Duodenal mucosa (tissue), 2 donors: ENCODE measurements around the gene CDC42BPB.
A peak's percentile ranks its signal among the peaks of the same experiment; 100 is the strongest.

Experiments
- H3K27ac ChIP-seq: one replicate; pipeline ENCODE4 v1.7.0; 2013; ENCODE audit warnings: low read depth, low read length
- H3K27me3 ChIP-seq, 2 donors: one replicate each; pipeline ENCODE4 v1.7.0; 2013; ENCODE audit warnings: low read length in 2 of 2, control low read depth in 1 of 2; ENCODE audit not compliant: insufficient read depth in 2 of 2, control insufficient read depth in 1 of 2
- H3K36me3 ChIP-seq, 2 donors: one replicate each; pipeline ENCODE4 v1.7.0; 2013; ENCODE audit warnings: low read length in 2 of 2, control low read depth in 1 of 2; ENCODE audit not compliant: insufficient read depth in 2 of 2, control insufficient read depth in 1 of 2
- H3K4me1 ChIP-seq, 2 donors: one replicate each; pipeline ENCODE4 v1.7.0; 2013; ENCODE audit warnings: low read length in 2 of 2, control low read depth in 1 of 2; ENCODE audit not compliant: insufficient read depth in 2 of 2, control insufficient read depth in 1 of 2
- H3K4me3 ChIP-seq, 2 donors: one replicate each; pipeline ENCODE4 v1.7.0; 2013; ENCODE audit warnings: low read length in 2 of 2, low read depth in 1 of 2
- H3K9ac ChIP-seq, 2 donors: one replicate each; pipeline ENCODE4 v1.7.0; 2013; ENCODE audit warnings: low read length in 2 of 2, low read depth in 1 of 2
- H3K9me3 ChIP-seq, 2 donors: one replicate each; pipeline ENCODE4 v1.7.0; 2013; ENCODE audit warnings: low read length in 2 of 2, control low read depth in 1 of 2; ENCODE audit not compliant: control insufficient read depth in 1 of 2

Gene CDC42BPB

DNA sequence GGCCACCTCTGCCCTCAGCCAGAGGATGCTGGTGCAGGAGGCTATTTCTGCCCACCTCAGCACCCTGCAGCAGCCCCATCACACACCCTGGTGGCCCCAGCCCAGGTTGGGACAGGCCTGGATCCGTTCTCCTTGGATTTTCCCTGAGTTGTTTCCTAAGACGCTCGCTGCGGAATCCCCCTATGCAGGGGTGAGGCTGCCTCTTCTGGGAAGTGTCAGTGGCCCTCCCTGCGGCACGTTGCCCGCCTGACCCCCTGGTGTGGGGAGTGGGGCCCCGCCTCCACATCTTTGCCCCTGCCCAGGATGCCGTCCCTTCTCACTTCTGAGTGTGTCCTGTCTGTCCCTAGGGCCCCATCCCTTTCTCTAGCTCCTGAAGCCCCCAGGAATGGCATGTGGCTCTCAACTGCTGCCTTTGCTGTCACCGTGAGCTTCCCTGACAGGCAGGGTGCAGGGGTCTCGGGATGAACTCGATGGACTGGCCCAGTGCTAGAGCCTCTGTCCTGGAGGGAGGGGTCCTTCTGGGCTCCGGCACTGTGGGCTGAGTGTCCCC lies 36.6 kb upstream of the CDC42BPB start:
- Histone ChIP-seq H3K4me3 (peak overlapping the region; percentile 54 to 73), H3K27me3 (no peaks in the 10 kb centered on the region), H3K9ac (peak overlapping the region; percentile 50 to 72), H3K36me3 (no peaks in the 10 kb centered on the region), H3K9me3 (no peaks in the 10 kb centered on the region), H3K4me1 (peaks cover 31 to 42% of the 10 kb centered on the region in 2 donors), H3K27ac (peak overlapping the region; percentile 58)

DNA sequence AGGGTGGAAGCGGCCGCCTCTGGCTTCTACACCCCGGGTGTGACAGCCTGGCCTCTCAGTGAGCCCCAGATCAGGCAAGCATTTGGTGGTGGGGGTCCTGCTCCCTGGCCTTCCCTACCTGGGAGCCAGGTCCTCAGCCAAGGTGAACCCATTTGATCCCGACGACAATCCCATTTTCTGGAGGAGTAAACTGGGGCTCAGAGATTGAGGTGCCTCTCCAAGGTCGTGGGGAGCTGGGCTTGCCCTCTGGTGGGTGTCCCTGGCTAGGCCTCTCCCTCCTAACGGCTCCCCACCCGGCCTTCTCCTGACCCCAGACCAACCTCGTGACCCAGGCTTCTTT lies 34.5 kb upstream of the CDC42BPB start:
- no peak overlapping the region for H3K27ac ChIP-seq

DNA sequence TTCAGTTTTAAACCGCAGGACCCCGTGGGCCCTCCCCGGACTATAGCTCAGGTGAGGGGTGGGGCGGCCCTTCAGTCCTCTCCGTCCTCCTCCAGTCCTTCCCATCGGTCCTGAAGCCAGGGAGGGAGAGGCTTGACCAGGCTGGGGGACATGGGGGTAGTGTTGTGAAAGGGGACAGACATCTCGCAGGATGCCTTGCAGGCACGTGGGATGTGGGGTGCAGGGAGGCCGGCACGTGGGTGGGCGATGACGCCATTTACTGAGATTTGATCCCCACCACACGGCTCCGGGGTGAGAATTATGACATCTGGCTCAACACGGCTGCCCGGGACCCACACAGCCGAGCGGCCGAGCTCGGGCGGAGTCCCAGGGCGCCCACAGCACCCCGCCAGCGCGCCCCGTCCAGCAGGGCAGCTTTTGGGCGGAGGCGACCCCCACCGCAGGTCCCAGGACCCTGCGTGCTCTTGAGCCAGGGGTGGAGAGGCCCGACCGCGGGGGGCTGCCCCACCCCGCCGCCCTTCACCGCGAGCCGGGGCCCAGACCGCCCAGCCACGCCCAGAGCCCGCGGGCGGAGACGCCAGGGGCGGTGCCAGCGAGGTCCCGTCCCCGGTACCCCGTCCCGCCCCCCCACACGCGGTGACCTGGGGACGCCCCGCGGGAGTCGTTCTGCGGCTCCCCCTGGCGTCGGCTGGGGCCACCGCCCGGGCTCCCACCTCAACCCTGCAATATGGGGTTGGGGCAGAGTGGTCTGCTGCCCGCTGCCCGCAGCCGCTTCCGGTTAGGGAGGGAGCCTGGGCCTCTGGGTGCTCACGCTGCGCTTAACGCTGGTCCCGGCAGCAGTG lies 33.9 kb upstream of the CDC42BPB start:
- Histone ChIP-seq H3K4me3 (peak overlapping the region; percentile 58 to 61), H3K36me3 (no peaks in the 10 kb centered on the region), H3K27me3 (peaks cover 0 to 4% of the 10 kb centered on the region in 2 donors), H3K27ac (no peak overlapping the region), H3K9ac (peak overlapping the region; percentile 25 to 41), H3K4me1 (peaks cover 25 to 32% of the 10 kb centered on the region in 2 donors), H3K9me3 (no peaks in the 10 kb centered on the region)

More for the DNA sequence above, 34.5 kb upstream of the CDC42BPB start:
- Histone ChIP-seq H3K4me1 (peaks cover 25 to 32% of the 10 kb centered on the region in 2 donors), H3K9ac (peak overlapping the region; percentile 20 to 41), H3K9me3 (no peaks in the 10 kb centered on the region), H3K27me3 (peaks cover 0 to 3% of the 10 kb centered on the region in 2 donors), H3K36me3 (no peaks in the 10 kb centered on the region), H3K4me3 (peak overlapping the region; percentile 58 to 61)

DNA sequence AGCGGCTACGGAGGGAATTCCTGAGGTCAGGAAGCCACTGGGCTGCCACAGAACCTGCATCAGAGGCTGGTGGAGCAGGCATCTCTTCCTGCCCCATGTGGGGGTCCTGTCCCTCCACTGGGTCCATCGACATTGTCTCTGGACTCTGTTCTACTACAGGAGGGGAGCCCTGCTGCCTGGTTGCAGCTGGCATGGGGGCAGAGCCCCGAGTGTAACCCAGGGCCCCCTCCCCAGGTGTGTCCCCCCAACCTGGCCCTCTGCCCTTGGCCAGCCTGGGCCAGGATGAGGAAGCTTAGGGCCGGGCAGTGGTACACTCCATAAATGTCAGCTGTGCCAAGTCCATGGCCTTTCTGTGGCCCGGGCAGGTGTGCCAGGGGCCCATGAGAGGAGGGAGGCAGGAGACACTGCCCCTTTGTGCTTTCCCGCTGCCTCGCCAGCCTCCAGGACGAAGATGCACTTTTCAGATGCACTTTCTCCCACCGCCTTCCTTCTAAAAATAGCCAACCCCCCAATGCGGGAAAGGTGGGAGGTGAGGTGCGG lies 33.2 kb upstream of the CDC42BPB start:
- peak overlapping the region in 1 of 2 donors; percentile 41 for H3K9ac ChIP-seq
- H3K27me3 ChIP-seq, result peaks cover under 1 to 7% of the 10 kb centered on the region in 2 donors
- H3K4me1 ChIP-seq, result peaks cover 20 to 32% of the 10 kb centered on the region in 2 donors
- no peaks in the 10 kb centered on the region for H3K9me3 ChIP-seq
- H3K27ac ChIP-seq, result no peak overlapping the region
- no peaks in the 10 kb centered on the region for H3K36me3 ChIP-seq
- peak overlapping the region in 1 of 2 donors; percentile 61 for H3K4me3 ChIP-seq

DNA sequence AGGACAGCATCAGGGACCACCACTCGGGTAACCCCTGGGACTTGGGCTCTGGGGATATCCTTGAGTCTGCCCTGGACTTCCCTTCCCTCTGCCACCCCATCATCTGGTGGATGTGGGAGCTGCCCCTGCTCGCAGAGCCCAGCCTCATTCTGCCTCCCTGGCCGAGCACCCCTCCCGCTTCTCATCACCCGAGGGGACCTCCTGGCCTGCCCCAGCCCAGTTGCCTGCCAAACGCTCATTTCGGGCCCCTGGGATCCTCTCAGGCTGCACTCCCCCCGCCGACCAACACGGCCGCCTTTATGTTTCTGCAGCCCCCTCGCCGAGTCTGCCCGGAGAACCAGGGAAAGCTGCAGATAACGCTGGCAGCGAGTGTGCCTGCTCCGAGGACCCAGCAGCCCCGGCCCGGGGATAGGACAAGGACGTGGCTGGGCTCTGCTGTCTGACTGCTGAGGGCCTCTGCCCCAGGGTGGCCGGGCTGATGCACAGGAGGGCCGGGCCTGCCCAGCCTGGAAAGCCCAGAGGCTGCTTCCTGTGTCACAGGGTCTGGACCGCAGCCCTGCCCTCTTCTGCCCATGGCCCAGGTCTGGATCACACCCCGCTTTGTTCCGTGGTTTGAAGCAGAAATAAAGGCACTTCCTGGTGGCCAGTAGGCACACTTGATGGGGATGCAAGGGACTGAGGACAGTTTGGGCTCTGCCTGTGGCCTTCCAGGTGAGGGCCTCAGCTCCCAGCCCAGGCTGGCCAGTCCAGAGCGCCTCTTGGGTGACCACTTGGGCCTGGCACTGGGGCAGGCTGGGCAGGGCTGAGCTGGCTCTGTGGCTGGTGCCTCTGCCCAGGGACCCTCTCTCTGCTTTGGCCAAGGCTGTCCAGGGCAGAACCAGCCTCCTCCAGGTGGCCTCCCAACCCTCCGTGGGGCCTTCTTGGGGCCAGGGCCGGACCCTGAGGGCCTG lies 32.3 kb upstream of the CDC42BPB start:
- no peaks in the 10 kb centered on the region for H3K36me3 ChIP-seq
- no peak overlapping the region for H3K27ac ChIP-seq
- H3K27me3 ChIP-seq, result peaks cover 10 to 15% of the 10 kb centered on the region in 2 donors
- peaks cover 17 to 23% of the 10 kb centered on the region in 2 donors for H3K4me1 ChIP-seq
- no peaks in the 10 kb centered on the region for H3K9me3 ChIP-seq
- no peak overlapping the region for H3K9ac ChIP-seq
- H3K4me3 ChIP-seq, result no peak overlapping the region

DNA sequence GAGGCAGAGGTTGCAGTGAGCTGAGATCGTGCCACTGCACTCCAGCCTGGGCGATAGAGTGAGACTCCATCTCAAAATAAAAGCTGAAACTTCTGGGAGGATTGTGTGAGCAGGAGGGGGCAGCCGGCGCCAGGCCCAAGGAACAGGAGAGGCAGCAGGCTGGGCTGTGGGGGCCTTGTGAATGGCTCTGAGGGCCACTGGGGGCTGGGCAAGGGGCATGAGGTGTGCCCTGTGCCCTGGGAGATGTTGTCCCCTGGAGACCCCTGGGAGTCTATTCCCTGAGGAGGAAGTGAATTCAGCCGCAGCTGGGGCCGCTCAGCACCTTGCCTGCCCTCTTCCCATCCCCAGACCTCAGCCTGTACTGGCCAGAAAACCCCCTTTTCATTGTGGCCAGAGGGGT lies 31.6 kb upstream of the CDC42BPB start:
- Histone ChIP-seq H3K36me3 (no peaks in the 10 kb centered on the region), H3K4me1 (peaks cover 13 to 19% of the 10 kb centered on the region in 2 donors), H3K9ac (no peak overlapping the region), H3K27ac (no peak overlapping the region), H3K27me3 (peaks cover 17 to 20% of the 10 kb centered on the region in 2 donors), H3K9me3 (no peaks in the 10 kb centered on the region), H3K4me3 (no peak overlapping the region)

DNA sequence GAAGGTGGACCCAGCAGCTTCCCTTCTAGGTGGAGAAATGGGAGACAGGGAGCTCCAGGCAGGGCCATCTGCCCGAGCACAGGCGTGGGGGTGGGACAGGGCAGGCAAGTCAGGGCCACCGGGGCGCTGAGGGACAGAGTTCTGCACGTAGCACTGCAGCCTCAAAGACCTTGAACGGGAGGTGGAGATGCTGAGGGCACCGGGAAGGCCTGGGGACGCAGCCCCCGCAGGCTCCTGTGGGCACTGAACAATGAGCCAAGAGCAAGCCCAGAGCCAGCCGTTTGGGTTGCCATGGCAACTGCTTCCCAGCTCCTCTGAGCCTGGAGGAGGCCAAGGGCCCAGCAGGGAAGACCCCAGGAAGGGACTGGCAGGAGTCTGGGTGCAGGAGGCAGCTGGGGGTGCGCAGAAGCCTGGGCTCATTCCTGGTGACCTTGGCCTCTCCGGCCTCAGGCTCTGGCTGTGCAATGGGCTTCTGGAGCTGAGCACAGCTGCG lies 30.0 kb upstream of the CDC42BPB start:
- Histone ChIP-seq H3K9me3 (no peaks in the 10 kb centered on the region), H3K36me3 (no peaks in the 10 kb centered on the region), H3K4me3 (no peak overlapping the region), H3K4me1 (peaks cover 7 to 13% of the 10 kb centered on the region in 2 donors), H3K27ac (no peak overlapping the region), H3K9ac (no peak overlapping the region), H3K27me3 (peaks cover 22% of the 10 kb centered on the region in 2 donors)

DNA sequence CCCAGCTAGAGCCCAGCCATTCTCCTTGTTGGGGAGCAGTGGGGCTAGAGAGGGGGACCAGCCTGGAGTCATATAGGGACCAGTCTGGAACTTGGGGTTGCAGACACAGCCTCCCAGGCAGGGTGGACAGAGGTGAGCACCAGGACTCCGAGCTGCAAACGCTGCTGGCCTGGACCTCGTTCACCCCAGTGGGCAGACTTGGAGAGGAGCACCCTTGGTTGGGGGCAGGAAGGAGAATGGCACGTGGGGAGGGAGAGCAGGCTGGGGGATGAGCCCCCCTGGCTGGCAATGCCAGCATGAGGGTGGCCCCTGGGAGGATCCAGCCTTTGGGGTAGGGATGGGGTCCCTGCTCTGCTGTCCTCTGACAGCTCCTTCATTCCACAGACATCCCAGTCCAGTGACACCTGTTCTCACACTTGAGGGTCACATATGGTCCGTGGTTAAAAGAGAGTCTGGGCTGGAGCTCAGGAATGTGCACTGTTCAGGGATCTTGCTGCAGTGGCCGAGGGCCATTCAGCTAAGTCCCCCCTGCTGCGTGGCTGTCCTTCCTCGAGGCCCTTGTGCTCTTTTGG lies 29.5 kb upstream of the CDC42BPB start:
- peaks cover 22% of the 10 kb centered on the region in 2 donors for H3K27me3 ChIP-seq
- no peaks in the 10 kb centered on the region for H3K9me3 ChIP-seq
- no peak overlapping the region for H3K27ac ChIP-seq
- no peak overlapping the region for H3K9ac ChIP-seq
- H3K4me1 ChIP-seq, result peaks cover 2 to 9% of the 10 kb centered on the region in 2 donors
- H3K4me3 ChIP-seq, result no peak overlapping the region
- H3K36me3 ChIP-seq, result no peaks in the 10 kb centered on the region
